Stimulated activated CD8-positive, alpha-beta memory T cell treated with anti-CD3 and anti-CD28 coated beads, Interleukin-12 subunit alpha, Interleukin-12 subunit beta, amount 100 ng/mL, for 4 hours (primary cell): ENCODE data around the gene GAGE12E.
"Not testable (repeated sequence)": the region's sequence is repeated elsewhere in the genome, so short reads cannot be mapped to it uniquely, and the experiment has no call there.

Source experiments
- DNase-seq: peaks from one replicate; pipeline ENCODE4 v3.0.0-alpha.2; 2020; ENCODE audit warnings: low read depth

Gene GAGE12E

GRCh38 chrX:49550989-49551388 is at the start of gene GAGE12E:
GAGE12E (plus strand) TSS chrX:49551289; CDS start chrX:49552444, 1,155 bp downstream.
- DNase-seq: not testable (repeated sequence)

- not testable (repeated sequence) for DNase-seq
Measured at GRCh38 chrX:49531877-49532276, 19.2 kb upstream of the GAGE12E start, which contains the start of gene GAGE12C. GAGE12C (plus strand) TSS chrX:49532177; CDS start chrX:49533332, 1,155 bp downstream.

GRCh38 chrX:49541433-49541832 is 9.7 kb upstream of the GAGE12E start, which contains the start of gene GAGE12D:
GAGE12D (plus strand) TSS chrX:49541733; CDS start chrX:49542888, 1,155 bp downstream.
- not testable (repeated sequence) for DNase-seq

- not testable (repeated sequence) for DNase-seq
Measured at GRCh38 chrX:49560542-49560941, 9.5 kb downstream of the GAGE12E start, which contains the start of gene GAGE12F. GAGE12F (plus strand) TSS chrX:49560842; CDS start chrX:49561997, 1,155 bp downstream.

GRCh38 chrX:49568728-49569127 is 17.6 kb downstream of the GAGE12E start:
- not testable (repeated sequence) for DNase-seq

GRCh38 chrX:49569152-49569551 is 18.1 kb downstream of the GAGE12E start:
- not testable (repeated sequence) for DNase-seq

GRCh38 chrX:49570100-49570499 is 19.0 kb downstream of the GAGE12E start, which contains the start of gene GAGE12G:
GAGE12G (plus strand) TSS chrX:49570400; CDS start chrX:49571555, 1,155 bp downstream.
- not testable (repeated sequence) for DNase-seq

GRCh38 chrX:49579649-49580048 is 28.6 kb downstream of the GAGE12E start, which contains the start of gene GAGE12H:
GAGE12H (plus strand) TSS chrX:49579949; CDS start chrX:49581104, 1,155 bp downstream.
- DNase-seq: not testable (repeated sequence)

GRCh38 chrX:49589196-49589595 is 38.1 kb downstream of the GAGE12E start, which contains the start of gene GAGE2A:
GAGE2A (plus strand) TSS chrX:49589496; CDS start chrX:49590651, 1,155 bp downstream.
- not testable (repeated sequence) for DNase-seq

- DNase-seq: not testable (repeated sequence)
Measured at GRCh38 chrX:49589769-49590478, 38.8 kb downstream of the GAGE12E start.

- DNase-seq: not testable (repeated sequence)
Measured at GRCh38 chrX:49590488-49590887, 39.4 kb downstream of the GAGE12E start.

GRCh38 chrX:49598720-49599119 is 47.6 kb downstream of the GAGE12E start, which contains the start of gene GAGE1:
GAGE1 (plus strand) TSS chrX:49599020; CDS start chrX:49600175, 1,155 bp downstream.
- DNase-seq: not testable (repeated sequence)
